Astrocyte (in vitro differentiated cells and primary cell): Measurements from ENCODE around the gene SLCO1A2. TPM values are rescaled to one million over a fixed set of nuclear protein-coding genes. Genes with fewer than 3 reads are reported as not detected.

Experiments used
- DNase-seq: peaks from one replicate; pipeline ENCODE4 v3.0.0-alpha.2; 2010; ENCODE audit warnings: low read depth
- FAIRE-seq: peaks from 2 replicates; lab custom pipeline; 2011; peaks lifted over from hg19 to GRCh38; lab: Jason Lieb, UNC
- H2AFZ ChIP-seq: 2 replicates; pipeline ENCODE4 v1.6.0; 2012; ENCODE audit warnings: low read depth, low read length, inconsistent platforms
- H3K27ac ChIP-seq: 2 replicates; pipeline ENCODE4 v1.5.1; 2011; ENCODE audit warnings: low read depth, low read length, inconsistent platforms
- H3K27me3 ChIP-seq: 2 replicates; pipeline ENCODE4 v1.6.0; 2011; ENCODE audit warnings: low read length, inconsistent platforms; ENCODE audit not compliant: insufficient read depth
- H3K36me3 ChIP-seq: 2 replicates; pipeline ENCODE4 v1.5.1; 2011; ENCODE audit warnings: low read length, inconsistent platforms; ENCODE audit not compliant: insufficient read depth
- H3K4me1 ChIP-seq: 2 replicates; pipeline ENCODE4 v1.5.1; 2011; ENCODE audit warnings: low read length, inconsistent platforms; ENCODE audit not compliant: insufficient read depth
- H3K4me2 ChIP-seq: 2 replicates; pipeline ENCODE4 v1.6.0; 2012; ENCODE audit warnings: low read length, inconsistent platforms
- H3K4me3 ChIP-seq: 2 replicates; pipeline ENCODE4 v1.5.1; 2011; ENCODE audit warnings: low read depth, mild to moderate bottlenecking, low read length, inconsistent platforms; ENCODE audit not compliant: insufficient read depth
- H3K79me2 ChIP-seq: 2 replicates; pipeline ENCODE4 v1.6.0; 2012; ENCODE audit warnings: mild to moderate bottlenecking, low read length, inconsistent platforms; ENCODE audit not compliant: insufficient read depth
- H3K9ac ChIP-seq: 2 replicates; pipeline ENCODE4 v1.6.0; 2012; ENCODE audit warnings: mild to moderate bottlenecking, low read length, inconsistent platforms
- H3K9me3 ChIP-seq: 2 replicates; pipeline ENCODE4 v1.5.1; 2012; ENCODE audit warnings: low read depth, mild to moderate bottlenecking, low read length, inconsistent platforms; ENCODE audit not compliant: insufficient read depth
- H4K20me1 ChIP-seq: 2 replicates; pipeline ENCODE4 v1.6.0; 2012; ENCODE audit warnings: low read length, inconsistent platforms; ENCODE audit not compliant: insufficient read depth
- H3K27ac Mint-ChIP-seq: one replicate; pipeline ENCODE4 v1.8.0; 2021; ENCODE audit warnings: mild to moderate bottlenecking, mixed read lengths; ENCODE audit not compliant: unreplicated experiment
- H3K27me3 Mint-ChIP-seq: one replicate; pipeline ENCODE4 v1.8.0; 2021; ENCODE audit warnings: low read depth, mixed read lengths; ENCODE audit not compliant: unreplicated experiment
- H3K36me3 Mint-ChIP-seq: one replicate; pipeline ENCODE4 v1.8.0; 2021; ENCODE audit warnings: low read depth, mixed read lengths; ENCODE audit not compliant: unreplicated experiment
- H3K4me1 Mint-ChIP-seq: one replicate; pipeline ENCODE4 v1.8.0; 2021; ENCODE audit warnings: low read depth, mixed read lengths; ENCODE audit not compliant: unreplicated experiment
- H3K4me3 Mint-ChIP-seq: one replicate; pipeline ENCODE4 v1.8.0; 2021; ENCODE audit warnings: mild to moderate bottlenecking, moderate library complexity, mixed read lengths; ENCODE audit not compliant: unreplicated experiment
- H3K9me3 Mint-ChIP-seq: one replicate; pipeline ENCODE4 v1.8.0; 2021; ENCODE audit warnings: mild to moderate bottlenecking, mixed read lengths; ENCODE audit not compliant: unreplicated experiment
- CTCF ChIP-seq: IDR thresholded peaks from 2 replicates; pipeline ENCODE4 v1.5.1; 2011; ENCODE audit warnings: low read depth, mild to moderate bottlenecking, inconsistent platforms, low read length, moderate library complexity; ENCODE audit not compliant: insufficient read depth
- EZH2 ChIP-seq: IDR thresholded peaks from 2 replicates; pipeline ENCODE4 v1.6.1; 2012; ENCODE audit warnings: mild to moderate bottlenecking, low read length, inconsistent platforms; ENCODE audit not compliant: insufficient read depth
- total RNA-seq: library from RNA; stranded (reverse); gene quantifications from 2 replicates; pipeline ENCODE4 v1.2.1, GENCODE V29; 2021

SLCO1A2 gene
- total RNA-seq, 1 donor from 2014 or later: 0.32 TPM

- no peak overlapping the region for H3K4me3 ChIP-seq
- peaks cover under 1% of the 10 kb centered on the region for H3K4me1 Mint-ChIP-seq
- H3K9ac ChIP-seq: no peak overlapping the region
- H3K9me3 ChIP-seq: no peaks in the 10 kb centered on the region
- no peaks in the 10 kb centered on the region for H4K20me1 ChIP-seq
- no peak overlapping the region for H3K27ac Mint-ChIP-seq
- H3K4me3 Mint-ChIP-seq: no peak overlapping the region
- H3K27ac ChIP-seq: no peak overlapping the region
- H3K9me3 Mint-ChIP-seq: no peaks in the 10 kb centered on the region
- H3K36me3 ChIP-seq: no peaks in the 10 kb centered on the region
- H3K27me3 ChIP-seq: no peaks in the 10 kb centered on the region
- TF ChIP-seq CTCF (no peak), EZH2 (no peak)
- DNase-seq: no peak
- H2AFZ ChIP-seq: no peak overlapping the region
- no peaks in the 10 kb centered on the region for H3K4me1 ChIP-seq
- H3K36me3 Mint-ChIP-seq: no peaks in the 10 kb centered on the region
- no peaks in the 10 kb centered on the region for H3K27me3 Mint-ChIP-seq
- H3K4me2 ChIP-seq: no peak overlapping the region
- no peaks in the 10 kb centered on the region for H3K79me2 ChIP-seq
- FAIRE-seq: no peak
Measured at GRCh38 chr12:21379218-21379617, 44.5 kb upstream of the SLCO1A2 start.

- H3K36me3 ChIP-seq: no peaks in the 10 kb centered on the region
- no peaks in the 10 kb centered on the region for H3K9me3 Mint-ChIP-seq
- no peak within 1 kb of the TSS for H3K9ac ChIP-seq
- no peak within 1 kb of the TSS for H3K27ac ChIP-seq
- no peaks in the 10 kb centered on the region for H3K79me2 ChIP-seq
- no peak for TF ChIP-seq CTCF
- TF ChIP-seq EZH2: no peak
- H3K27me3 Mint-ChIP-seq: no peaks in the 10 kb centered on the region
- no peak within 1 kb of the TSS for H3K4me3 ChIP-seq
- no peak within 1 kb of the TSS for H2AFZ ChIP-seq
- H3K27me3 ChIP-seq: no peaks in the 10 kb centered on the region
- H3K4me2 ChIP-seq: no peak within 1 kb of the TSS
- H3K27ac Mint-ChIP-seq: no peak within 1 kb of the TSS
- FAIRE-seq: no peak
- H3K4me1 ChIP-seq: no peaks in the 10 kb centered on the region
- no peak within 1 kb of the TSS for H3K4me3 Mint-ChIP-seq
- H3K4me1 Mint-ChIP-seq: no peaks in the 10 kb centered on the region
- no peaks in the 10 kb centered on the region for H4K20me1 ChIP-seq
- DNase-seq: no peak
- no peaks in the 10 kb centered on the region for H3K36me3 Mint-ChIP-seq
- no peaks in the 10 kb centered on the region for H3K9me3 ChIP-seq
Measured at GRCh38 chr12:21372602-21373001, 37.9 kb upstream of the SLCO1A2 start, which contains the start of gene IAPP. TSS of gene IAPP (plus strand) at chr12:21372902. CDS start at chr12:21373352, 450 bp downstream.

GRCh38 chr12:21370845-21371449, 36.2 kb upstream of the SLCO1A2 start:
- FAIRE-seq (no peak), DNase-seq (no peak)
- Mint-ChIP-seq H3K27ac (no peak overlapping the region), H3K27me3 (no peaks in the 10 kb centered on the region), H3K4me1 (no peaks in the 10 kb centered on the region), H3K9me3 (no peaks in the 10 kb centered on the region), H3K4me3 (no peak overlapping the region), H3K36me3 (no peaks in the 10 kb centered on the region)
- Histone ChIP-seq H3K9me3 (no peaks in the 10 kb centered on the region), H3K4me1 (no peaks in the 10 kb centered on the region), H3K4me2 (no peak overlapping the region), H3K27ac (no peak overlapping the region), H3K9ac (no peak overlapping the region), H2AFZ (no peak overlapping the region), H3K4me3 (no peak overlapping the region), H3K27me3 (no peaks in the 10 kb centered on the region), H4K20me1 (no peaks in the 10 kb centered on the region), H3K79me2 (no peaks in the 10 kb centered on the region), H3K36me3 (no peaks in the 10 kb centered on the region)
- TF ChIP-seq CTCF (no peak), EZH2 (no peak)
